Measurements from ENCODE around the gene SIRPB1. TPM values are rescaled to one million over a fixed set of nuclear protein-coding genes. Genes with fewer than 3 reads are reported as not detected.

SIRPB1 gene
- total RNA-seq, 4 donors from 2014 or later: 0.95 to 3.2 (median 1.7) TPM; not detected in 1

- Histone ChIP-seq H3K4me1 (no peaks in the 10 kb centered on the region), H3K4me3 (no peak overlapping the region), H3K27me3 (no peaks in the 10 kb centered on the region), H3K36me3 (no peaks in the 10 kb centered on the region), H3K27ac (no peak overlapping the region), H3K9me3 (no peaks in the 10 kb centered on the region)
- DNase-seq: no peak
- no peak for TF ChIP-seq CTCF (IDR thresholded peaks at IDR 0.05)
- intact Hi-C loops (cut with DNase I; ENCODE audit: low total_unique reads): no loop called here
Measured at GRCh38 chr20:1600736-1601135, 19.1 kb downstream of the SIRPB1 start.

GRCh38 chr20:1595333-1595732, 24.5 kb downstream of the SIRPB1 start:
- H3K4me1 ChIP-seq: no peaks in the 10 kb centered on the region
- H3K36me3 ChIP-seq: no peaks in the 10 kb centered on the region
- TF ChIP-seq CTCF (IDR thresholded peaks at IDR 0.05) (no peak), POLR2A (IDR thresholded peaks at IDR 0.05) (no peak)
- no peak for DNase-seq
- H3K4me3 ChIP-seq: no peak overlapping the region
- intact Hi-C loops (cut with DNase I; ENCODE audit: low total_unique reads): no loop called here
- no peak overlapping the region for H3K27ac ChIP-seq
- no peaks in the 10 kb centered on the region for H3K27me3 ChIP-seq
- H3K9me3 ChIP-seq: no peaks in the 10 kb centered on the region

DNA sequence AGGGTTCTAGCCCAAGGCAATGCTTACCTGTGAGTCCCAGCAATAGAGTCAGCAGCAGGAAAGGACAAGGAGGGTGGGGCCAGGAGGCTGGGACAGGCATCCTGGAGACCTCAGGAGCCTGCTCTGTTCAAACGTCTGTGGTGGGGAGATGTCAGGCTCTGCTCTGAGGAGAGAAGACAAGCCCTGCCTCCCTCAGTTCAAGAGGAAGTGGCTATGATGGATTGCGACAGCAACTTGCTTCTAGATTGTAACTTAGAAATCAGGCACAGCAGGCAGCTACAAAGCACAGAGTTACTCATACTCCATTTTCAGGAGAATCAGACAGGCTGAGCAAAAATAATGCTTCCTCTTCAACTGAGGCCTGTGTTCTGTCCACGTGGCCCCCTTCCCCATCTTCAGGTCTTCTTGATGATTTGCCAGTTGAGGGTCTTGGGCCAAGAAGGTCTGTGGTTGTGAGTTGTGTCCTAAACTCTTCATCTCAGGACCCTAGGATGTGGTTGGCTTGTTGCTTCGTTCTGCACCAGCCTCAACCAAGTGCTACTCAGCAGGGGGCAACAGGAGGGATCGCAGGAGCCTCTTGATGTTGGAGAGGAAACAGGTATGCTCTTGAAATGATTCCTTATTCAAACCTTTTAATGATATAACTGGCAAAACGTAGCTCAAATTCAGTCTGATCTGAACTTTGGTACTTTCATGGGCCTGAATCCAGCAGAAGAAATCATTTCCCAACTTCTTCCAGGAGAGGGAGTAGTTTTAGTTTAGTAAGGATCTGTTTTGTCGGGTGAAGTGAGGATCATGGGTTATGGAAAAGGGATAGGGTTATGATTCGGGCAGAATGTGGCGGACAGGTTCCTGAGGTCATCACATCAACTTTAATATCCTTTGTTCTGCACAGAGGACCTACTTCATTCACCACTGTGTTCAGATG, 31.0 kb downstream of the SIRPB1 start:
- no peaks in the 10 kb centered on the region for H3K4me1 ChIP-seq
- intact Hi-C loops (cut with DNase I; ENCODE audit: low total_unique reads): no loop called here
- no peak overlapping the region for H3K4me3 ChIP-seq
- no peaks in the 10 kb centered on the region for H3K9me3 ChIP-seq
- H3K36me3 ChIP-seq: no peaks in the 10 kb centered on the region
- no peak for TF ChIP-seq CTCF (IDR thresholded peaks at IDR 0.05)
- DNase-seq: no peak
- no peak overlapping the region for H3K27ac ChIP-seq
- H3K27me3 ChIP-seq: no peaks in the 10 kb centered on the region

DNA sequence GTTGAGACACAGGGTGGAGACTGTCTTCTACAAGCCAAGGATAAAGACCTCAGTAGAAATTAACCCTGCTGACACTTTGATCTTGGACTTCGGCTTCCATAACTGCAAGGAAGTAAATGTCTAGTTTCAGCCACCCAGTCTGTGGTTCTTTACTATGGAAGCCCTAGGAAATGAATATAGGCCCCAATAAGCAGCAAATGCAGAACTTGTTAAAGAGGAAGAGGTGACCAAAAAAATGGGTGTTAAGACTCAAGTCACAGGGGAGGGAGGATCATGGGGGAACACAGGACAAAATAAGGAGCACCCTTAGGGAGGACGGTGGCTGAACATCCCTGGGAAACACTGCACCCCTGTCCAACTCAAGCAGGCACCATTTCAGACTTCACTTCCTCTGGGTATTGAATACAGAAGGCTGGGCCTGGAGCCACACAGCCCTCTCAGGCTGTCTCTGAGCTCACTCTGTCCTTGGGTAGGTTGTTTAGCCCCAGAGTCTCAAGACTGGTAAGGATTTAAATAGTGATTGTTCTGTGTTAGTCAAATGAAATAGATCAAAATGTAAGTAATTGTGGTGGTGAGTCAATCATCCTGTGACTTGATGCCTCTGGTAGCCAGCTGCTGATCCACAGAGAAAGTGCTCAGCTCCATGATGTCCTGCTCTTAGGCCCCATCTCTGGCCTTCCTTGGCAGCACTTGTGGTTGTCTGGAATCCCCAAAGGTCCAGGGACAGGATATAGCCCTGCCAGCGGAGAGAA, 31.9 kb downstream of the SIRPB1 start:
- intact Hi-C loops (cut with DNase I; ENCODE audit: low total_unique reads): no loop called here
- no peak for TF ChIP-seq POLR2A (IDR thresholded peaks at IDR 0.05)
- TF ChIP-seq CTCF (IDR thresholded peaks at IDR 0.05): no peak

GRCh38 chr20:1579488-1579887, 40.3 kb downstream of the SIRPB1 start:
- TF ChIP-seq CTCF (IDR thresholded peaks at IDR 0.05): no peak
- TF ChIP-seq POLR2A (IDR thresholded peaks at IDR 0.05): no peak
- H3K4me1 ChIP-seq: no peaks in the 10 kb centered on the region
- no peak for DNase-seq
- H3K27ac ChIP-seq: no peak overlapping the region
- H3K36me3 ChIP-seq: no peaks in the 10 kb centered on the region
- intact Hi-C loops (cut with DNase I; ENCODE audit: low total_unique reads): no loop called here
- no peaks in the 10 kb centered on the region for H3K27me3 ChIP-seq
- no peaks in the 10 kb centered on the region for H3K9me3 ChIP-seq
- no peak overlapping the region for H3K4me3 ChIP-seq

More for the DNA sequence above, 31.9 kb downstream of the SIRPB1 start:
- no peak for DNase-seq
- H3K27ac ChIP-seq: no peak overlapping the region
- no peaks in the 10 kb centered on the region for H3K27me3 ChIP-seq
- H3K4me3 ChIP-seq: no peak overlapping the region
- H3K4me1 ChIP-seq: no peaks in the 10 kb centered on the region
- H3K9me3 ChIP-seq: no peaks in the 10 kb centered on the region
- no peaks in the 10 kb centered on the region for H3K36me3 ChIP-seq

All from uterus (tissue), 4 donors.